SK-N-SH (cell line): ENCODE measurements around the gene ATP2B3. TPM values are rescaled to one million over a fixed set of nuclear protein-coding genes. Genes with fewer than 3 reads are reported as not detected.

Source experiments
- CTCF ChIA-PET: fragments of 300-600, 350-600 bp; formaldehyde crosslinking; extraction: SDS; loops from one replicate; lab custom pipeline; 2021; lab: Yijun Ruan, JAX
- POLR2A ChIA-PET: fragments of 350-600 bp; sonication (Branson Sonifier 250); formaldehyde crosslinking; extraction: SDS; loops from one replicate; lab custom pipeline; 2020; ENCODE audit warnings: antibody characterized with exemption, inconsistent platforms; lab: Yijun Ruan, JAX
- DNase-seq: peaks from one replicate; pipeline ENCODE4 v3.0.0; 2012
- H2AFZ ChIP-seq: fragments of 200-600 bp; sonication (generic); 2 replicates; pipeline ENCODE4 v1.8.1; 2016; ENCODE audit warnings: antibody characterized with exemption, mild to moderate bottlenecking, low read depth
- H3F3A ChIP-seq: fragments of 200-600 bp; sonication (generic); replicated peaks from 2 replicates; pipeline ENCODE3; 2016; ENCODE audit warnings: antibody characterized with exemption, mild to moderate bottlenecking; ENCODE audit not compliant: insufficient read depth
- H3K27ac ChIP-seq, 2 experiments: fragments of 200-500 bp in 1 of 2; fragments of 200-600 bp in 1 of 2; sonication (Bioruptor generic) in 1 of 2; sonication (generic), shearing (Covaris generic) in 1 of 2; 2 replicates each; pipeline versions ENCODE4 v1.5.1 to v1.6.1; 2014 to 2016; ENCODE audit warnings: low read depth in 2 of 2, inconsistent platforms in 1 of 2, low read length in 1 of 2, mild to moderate bottlenecking in 1 of 2, mixed read lengths in 1 of 2
- H3K27me3 ChIP-seq: fragments of 200-600 bp; sonication (generic), shearing (Covaris generic); 2 replicates; pipeline ENCODE4 v1.6.1; 2016; ENCODE audit warnings: mixed run types; ENCODE audit not compliant: insufficient read depth
- H3K36me3 ChIP-seq, 2 experiments: fragments of 200-500 bp in 1 of 2; fragments of 200-600 bp in 1 of 2; sonication (Bioruptor generic) in 1 of 2; sonication (generic) in 1 of 2; replicated peaks in 1 of 2; 2 replicates each; pipeline versions ENCODE3 to v1.5.1; 2014 to 2016; ENCODE audit warnings: low read length in 1 of 2, mild to moderate bottlenecking in 1 of 2; ENCODE audit not compliant: insufficient read depth in 2 of 2, control insufficient read depth in 1 of 2
- H3K4me1 ChIP-seq, 2 experiments: fragments of 200-500 bp in 1 of 2; fragments of 200-600 bp in 1 of 2; sonication (Bioruptor generic) in 1 of 2; sonication (generic), shearing (Covaris generic) in 1 of 2; 2 replicates each; pipeline versions ENCODE4 v1.5.1 to v1.6.1; 2014 to 2016; ENCODE audit warnings: low read depth in 1 of 2, low read length in 1 of 2, mixed run types in 1 of 2; ENCODE audit not compliant: insufficient read depth in 2 of 2, control insufficient read depth in 1 of 2
- H3K4me2 ChIP-seq: fragments of 200-600 bp; sonication (generic), shearing (Covaris generic); 2 replicates; pipeline ENCODE4 v1.6.1; 2017; ENCODE audit warnings: mixed run types
- H3K4me3 ChIP-seq, 2 experiments: fragments of 200-500 bp in 1 of 2; fragments of 200-600 bp in 1 of 2; sonication (Bioruptor generic) in 1 of 2; sonication (generic), shearing (Covaris generic) in 1 of 2; 2 replicates each; pipeline versions ENCODE4 v1.5.1 to v1.8.1; 2014 to 2016; ENCODE audit warnings: low read depth in 2 of 2, inconsistent platforms in 1 of 2, low read length in 1 of 2, mild to moderate bottlenecking in 1 of 2, mixed read lengths in 1 of 2, moderate library complexity in 1 of 2
- H3K79me2 ChIP-seq: fragments of 200-600 bp; sonication (generic); 2 replicates; pipeline ENCODE4 v1.8.1; 2017; ENCODE audit warnings: mild to moderate bottlenecking; ENCODE audit not compliant: insufficient read depth
- H3K9ac ChIP-seq: fragments of 200-600 bp; sonication (generic); 2 replicates; pipeline ENCODE4 v1.6.1; 2017; ENCODE audit warnings: mixed run types
- H3K9me2 ChIP-seq: fragments of 200-600 bp; sonication (generic); 2 replicates; pipeline ENCODE4 v1.6.1; 2017; ENCODE audit warnings: mixed run types
- H3K9me3 ChIP-seq: fragments of 200-600 bp; sonication (generic); 2 replicates; pipeline ENCODE4 v1.6.1; 2017; ENCODE audit warnings: mixed run types, mild to moderate bottlenecking, moderate library complexity
- H4K20me1 ChIP-seq: fragments of 200-600 bp; sonication (generic); 2 replicates; pipeline ENCODE4 v1.6.1; 2017; ENCODE audit warnings: mild to moderate bottlenecking, mixed run types; ENCODE audit not compliant: insufficient read depth
- CHD2 ChIP-seq: fragments of 150-350 bp; IDR thresholded peaks from 2 replicates; pipeline ENCODE4 v1.6.1; 2018; ENCODE audit warnings: low read length; ENCODE audit not compliant: partially characterized antibody
- ELF1 ChIP-seq: IDR thresholded peaks from 2 replicates; pipeline ENCODE4 v1.4.0; 2012
- EP300 ChIP-seq, 2 experiments: IDR thresholded peaks; 2 replicates each; pipeline versions ENCODE4 v1.4.0 to v1.6.1; 2012; ENCODE audit warnings: borderline replicate concordance in 1 of 2, low read depth in 1 of 2, low read length in 1 of 2
- FOSL2 ChIP-seq: IDR thresholded peaks from 2 replicates; pipeline ENCODE4 v1.4.0; 2012; ENCODE audit warnings: low read depth, mild to moderate bottlenecking, moderate library complexity, borderline replicate concordance
- GATA2 ChIP-seq: sonication (generic); formaldehyde crosslinking; IDR thresholded peaks from 2 replicates; pipeline ENCODE4 v1.5.0; 2020; ENCODE audit warnings: mild to moderate bottlenecking, missing genetic modification reagents
- MEF2A ChIP-seq: IDR thresholded peaks from 2 replicates; pipeline ENCODE4 v1.4.0; 2012; ENCODE audit warnings: low read depth, borderline replicate concordance
- NRF1 ChIP-seq: IDR thresholded peaks from 2 replicates; pipeline ENCODE4 v1.6.1; 2012; ENCODE audit warnings: low read depth, mild to moderate bottlenecking, low read length
- RCOR1 ChIP-seq: fragments of 150-350 bp; IDR thresholded peaks from 2 replicates; pipeline ENCODE4 v1.6.1; 2017; ENCODE audit warnings: antibody characterized with exemption, low read length
- RXRA ChIP-seq: IDR thresholded peaks from 2 replicates; pipeline ENCODE4 v1.4.0; 2012; ENCODE audit warnings: low read depth, mild to moderate bottlenecking, borderline replicate concordance
- SIN3A ChIP-seq: IDR thresholded peaks from 2 replicates; pipeline ENCODE4 v1.6.1; 2012; ENCODE audit warnings: low read depth, mild to moderate bottlenecking, low read length, moderate library complexity, borderline replicate concordance
- TAF1 ChIP-seq: IDR thresholded peaks from 2 replicates; pipeline ENCODE4 v1.6.1; 2012; ENCODE audit warnings: low read depth, mild to moderate bottlenecking, low read length, moderate library complexity, borderline replicate concordance
- YY1 ChIP-seq: IDR thresholded peaks from 2 replicates; pipeline ENCODE4 v1.4.0; 2012; ENCODE audit warnings: low read depth, mild to moderate bottlenecking
- WGBS: methylation state at CpG from one replicate; pipeline ENCODE4 v1.1.6; 2017; ENCODE audit warnings: low lambda C conversion rate; 5-methylcytosine and 5-hydroxymethylcytosine counted together
- polyA plus RNA-seq, 3 experiments: library from polyadenylated mRNA; depleted of rRNA; stranded (reverse); fragments of >200 nt; gene quantifications; 2 replicates each; pipeline ENCODE4 v1.2.3, GENCODE V29; 2012
- TF ChIP-seq, protein P1 (sequence below): IDR thresholded peaks from 2 replicates; pipeline ENCODE4 v1.4.0; 2012; ENCODE audit warnings: low read depth, borderline replicate concordance
- TF ChIP-seq, protein P2 (sequence below): IDR thresholded peaks from 2 replicates; pipeline ENCODE4 v1.4.0; 2012; ENCODE audit warnings: low read depth, borderline replicate concordance

ATP2B3 gene
- polyA plus RNA-seq, 1 of the 3 experiments (the other 2 are of a cell fraction): 0.16 TPM

DNA sequence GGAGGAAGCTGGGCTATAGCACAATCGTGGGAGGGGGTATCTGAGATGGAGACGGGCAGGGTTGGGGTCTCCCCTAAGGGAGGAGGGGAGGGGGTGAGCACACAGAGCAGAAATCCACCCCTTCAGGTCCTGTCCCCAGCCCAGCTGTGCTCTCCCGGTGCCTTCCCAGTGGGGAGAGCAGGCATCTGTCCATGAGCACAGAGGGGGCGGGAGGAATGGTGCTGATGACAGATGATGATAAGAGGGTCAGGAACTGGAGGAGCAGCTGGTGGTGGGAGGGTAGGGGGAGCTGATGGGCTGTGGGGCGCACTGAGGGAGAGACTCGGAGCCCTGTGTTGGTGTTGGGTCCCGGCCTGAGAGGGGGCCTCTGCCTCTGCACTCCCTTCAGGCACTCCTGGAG lies 8.6 kb downstream of the ATP2B3 start:
- Histone ChIP-seq H3K9me3 (no peaks in the 10 kb centered on the region), H3K79me2 (no peaks in the 10 kb centered on the region), H3K36me3 (no peaks in the 10 kb centered on the region), H3K27me3 (peaks cover 37% of the 10 kb centered on the region), H3F3A (peaks cover 4% of the 10 kb centered on the region), H3K4me1 (peaks cover 0 to 64% of the 10 kb centered on the region in 2 experiments; a peak in 2 of 4 replicates), H3K9ac (no peak overlapping the region), H3K27ac (peak overlapping the region in 1 of 2 experiments; percentile 92; a peak in 2 of 4 replicates), H2AFZ (no peak overlapping the region), H3K4me2 (no peak overlapping the region), H3K9me2 (no peaks in the 10 kb centered on the region), H3K4me3 (no peak overlapping the region), H4K20me1 (no peaks in the 10 kb centered on the region)
- POLR2A ChIA-PET: interaction anchor here (1.5 to 1.6 kb wide), 2 partner anchors 12 to 13 kb away, joined by 4 to 5 read pairs; no protein-coding TSS in a partner anchor
- TF ChIP-seq EP300 (IDR thresholded peaks at IDR 0.05; ENCODE audit: borderline replicate concordance in 1 of 2, low read depth in 1 of 2, low read length in 1 of 2): peak in 1 of 2 experiments; percentile 42; a peak in 1 of 4 replicates
- TF ChIP-seq, protein P1, sequence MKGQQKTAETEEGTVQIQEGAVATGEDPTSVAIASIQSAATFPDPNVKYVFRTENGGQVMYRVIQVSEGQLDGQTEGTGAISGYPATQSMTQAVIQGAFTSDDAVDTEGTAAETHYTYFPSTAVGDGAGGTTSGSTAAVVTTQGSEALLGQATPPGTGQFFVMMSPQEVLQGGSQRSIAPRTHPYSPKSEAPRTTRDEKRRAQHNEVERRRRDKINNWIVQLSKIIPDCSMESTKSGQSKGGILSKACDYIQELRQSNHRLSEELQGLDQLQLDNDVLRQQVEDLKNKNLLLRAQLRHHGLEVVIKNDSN: no peak
- peak; percentile 8 for TF ChIP-seq CHD2
- no peak for TF ChIP-seq TAF1
- no peak for TF ChIP-seq RXRA
- TF ChIP-seq RCOR1: no peak
- no peak for TF ChIP-seq ELF1
- TF ChIP-seq GATA2 (CRISPR knock-in tag): peak; percentile 93
- no peak for TF ChIP-seq YY1
- no peak for TF ChIP-seq SIN3A
- CTCF ChIA-PET: interaction anchor here (0.7 to 4.1 kb wide), 6 partner anchors 13 to 182 kb away, joined by 3 to 40 read pairs (median 6); partner anchors contain the start of gene HAUS7
- peak; percentile 81 for DNase-seq
- WGBS: 49% methylated on average over 5 of the region's 7 CpGs

DNA sequence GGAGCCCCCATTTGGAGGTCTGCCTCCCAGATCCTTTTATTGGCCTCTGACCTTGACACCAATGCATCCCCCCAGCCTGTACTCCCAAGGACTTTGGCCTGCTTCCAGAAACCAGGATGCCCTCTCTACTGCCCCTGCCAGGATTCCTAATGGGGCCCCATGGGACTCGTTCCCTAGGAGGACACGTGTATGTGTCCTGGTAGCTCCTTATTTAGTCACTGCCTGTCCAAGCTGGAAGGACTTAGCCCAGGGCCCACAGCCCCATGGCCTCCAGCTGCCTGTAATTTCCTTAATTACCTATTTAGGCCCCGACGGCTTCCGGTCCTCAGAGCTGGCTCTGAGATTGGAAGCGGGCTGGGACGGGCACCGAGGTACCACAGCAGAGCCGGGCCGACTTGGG lies 9.4 kb downstream of the ATP2B3 start:
- H3K36me3 ChIP-seq: no peaks in the 10 kb centered on the region
- no peaks in the 10 kb centered on the region for H3K9me3 ChIP-seq
- POLR2A ChIA-PET: interaction anchor here (0.7 to 1.6 kb wide), 3 partner anchors 11 to 66 kb away, joined by 4 to 5 read pairs (median 5); no protein-coding TSS in a partner anchor
- 27% methylated on average over 8 of the region's 10 CpGs for WGBS
- peaks cover 37% of the 10 kb centered on the region for H3K27me3 ChIP-seq
- peak overlapping the region in 1 of 2 experiments; percentile 92; a peak in 2 of 4 replicates for H3K27ac ChIP-seq
- H3K9me2 ChIP-seq: no peaks in the 10 kb centered on the region
- H3F3A ChIP-seq: peaks cover 4% of the 10 kb centered on the region
- H4K20me1 ChIP-seq: no peaks in the 10 kb centered on the region
- H2AFZ ChIP-seq: no peak overlapping the region
- TF ChIP-seq EP300 (IDR thresholded peaks at IDR 0.05; ENCODE audit: borderline replicate concordance in 1 of 2, low read depth in 1 of 2, low read length in 1 of 2) (no peak), FOSL2 (no peak), SIN3A (no peak), TAF1 (no peak), MEF2A (no peak), NRF1 (no peak)
- TF ChIP-seq, protein P2, sequence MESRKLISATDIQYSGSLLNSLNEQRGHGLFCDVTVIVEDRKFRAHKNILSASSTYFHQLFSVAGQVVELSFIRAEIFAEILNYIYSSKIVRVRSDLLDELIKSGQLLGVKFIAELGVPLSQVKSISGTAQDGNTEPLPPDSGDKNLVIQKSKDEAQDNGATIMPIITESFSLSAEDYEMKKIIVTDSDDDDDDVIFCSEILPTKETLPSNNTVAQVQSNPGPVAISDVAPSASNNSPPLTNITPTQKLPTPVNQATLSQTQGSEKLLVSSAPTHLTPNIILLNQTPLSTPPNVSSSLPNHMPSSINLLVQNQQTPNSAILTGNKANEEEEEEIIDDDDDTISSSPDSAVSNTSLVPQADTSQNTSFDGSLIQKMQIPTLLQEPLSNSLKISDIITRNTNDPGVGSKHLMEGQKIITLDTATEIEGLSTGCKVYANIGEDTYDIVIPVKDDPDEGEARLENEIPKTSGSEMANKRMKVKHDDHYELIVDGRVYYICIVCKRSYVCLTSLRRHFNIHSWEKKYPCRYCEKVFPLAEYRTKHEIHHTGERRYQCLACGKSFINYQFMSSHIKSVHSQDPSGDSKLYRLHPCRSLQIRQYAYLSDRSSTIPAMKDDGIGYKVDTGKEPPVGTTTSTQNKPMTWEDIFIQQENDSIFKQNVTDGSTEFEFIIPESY: no peak
- TF ChIP-seq, all 33 proteins: peak for 0
- H3K4me1 ChIP-seq: peaks cover 0 to 64% of the 10 kb centered on the region in 2 experiments; a peak in 2 of 4 replicates
- no peaks in the 10 kb centered on the region for H3K79me2 ChIP-seq
- CTCF ChIA-PET: interaction anchor here (0.7 to 4.1 kb wide), 7 partner anchors 12 to 181 kb away, joined by 3 to 40 read pairs (median 5); partner anchors contain the start of gene HAUS7
- H3K4me3 ChIP-seq: no peak overlapping the region
- DNase-seq: no peak
- no peak overlapping the region for H3K4me2 ChIP-seq
- H3K9ac ChIP-seq: no peak overlapping the region
